Right renal pelvis (tissue), 4 donors: ENCODE results near the gene ARID3A. TPM values are rescaled to one million over a fixed set of nuclear protein-coding genes. Genes with fewer than 3 reads are reported as not detected.

Experiments
- DNase-seq, 4 donors: peaks; one replicate each; pipeline ENCODE4 v3.0.0-alpha.2; 2013; ENCODE audit warnings: low read depth in 4 of 4, low spot score in 3 of 4, missing footprints in 1 of 4
- polyA plus RNA-seq, 4 donors: library from polyadenylated mRNA; unstranded; fragments of 120-200 nt; gene quantifications; one replicate each; pipeline ENCODE4 v1.2.1, GENCODE V29; 2013; ENCODE audit not compliant: insufficient read length in 4 of 4

ARID3A gene
- polyA plus RNA-seq, 4 donors: 19.4 to 27.4 (median 22.9) TPM

GRCh38 chr19:911197-912033, 14.4 kb upstream of the ARID3A start:
- DNase-seq: no peak

- DNase-seq: no peak
Observed at GRCh38 chr19:912181-913079, 13.4 kb upstream of the ARID3A start.

DNA sequence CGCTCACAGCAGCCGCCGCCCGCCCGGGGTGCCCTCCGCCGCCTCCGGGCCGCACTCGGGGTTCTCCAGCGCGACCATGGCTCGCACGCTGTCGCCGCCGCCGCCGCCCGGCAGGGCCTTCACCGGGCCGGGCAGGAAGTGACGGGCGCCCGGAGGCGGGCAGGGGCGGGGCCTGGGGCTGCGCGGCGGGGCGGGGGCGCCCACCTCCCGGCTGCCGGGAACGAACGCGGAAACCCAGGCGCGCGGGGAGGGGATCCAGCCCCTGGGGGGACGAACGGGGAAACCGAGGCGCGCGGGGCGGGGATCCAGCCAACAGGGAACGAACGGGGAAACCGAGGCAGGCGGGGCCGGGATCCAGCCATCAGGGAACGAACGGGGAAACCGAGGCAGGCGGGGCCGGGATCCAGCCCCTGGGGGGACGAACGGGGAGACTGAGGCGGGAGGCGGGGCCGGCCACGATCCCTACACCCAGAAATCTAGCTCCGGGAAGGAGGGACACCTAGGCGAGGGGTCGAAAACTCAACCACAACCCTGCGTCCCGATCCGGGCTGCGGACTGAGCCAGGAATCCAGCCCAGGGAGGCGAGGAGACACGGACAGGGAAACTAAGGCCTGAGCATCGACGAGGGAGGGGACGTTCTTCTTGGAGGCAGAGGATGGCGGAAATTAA, 12.6 kb upstream of the ARID3A start, which contains the start of gene R3HDM4:
TSS of gene R3HDM4 (minus strand) at position 140 of the 669 bp plus-strand sequence. CDS start at position 78, 62 bp downstream.
- DNase-seq: no peak

DNA sequence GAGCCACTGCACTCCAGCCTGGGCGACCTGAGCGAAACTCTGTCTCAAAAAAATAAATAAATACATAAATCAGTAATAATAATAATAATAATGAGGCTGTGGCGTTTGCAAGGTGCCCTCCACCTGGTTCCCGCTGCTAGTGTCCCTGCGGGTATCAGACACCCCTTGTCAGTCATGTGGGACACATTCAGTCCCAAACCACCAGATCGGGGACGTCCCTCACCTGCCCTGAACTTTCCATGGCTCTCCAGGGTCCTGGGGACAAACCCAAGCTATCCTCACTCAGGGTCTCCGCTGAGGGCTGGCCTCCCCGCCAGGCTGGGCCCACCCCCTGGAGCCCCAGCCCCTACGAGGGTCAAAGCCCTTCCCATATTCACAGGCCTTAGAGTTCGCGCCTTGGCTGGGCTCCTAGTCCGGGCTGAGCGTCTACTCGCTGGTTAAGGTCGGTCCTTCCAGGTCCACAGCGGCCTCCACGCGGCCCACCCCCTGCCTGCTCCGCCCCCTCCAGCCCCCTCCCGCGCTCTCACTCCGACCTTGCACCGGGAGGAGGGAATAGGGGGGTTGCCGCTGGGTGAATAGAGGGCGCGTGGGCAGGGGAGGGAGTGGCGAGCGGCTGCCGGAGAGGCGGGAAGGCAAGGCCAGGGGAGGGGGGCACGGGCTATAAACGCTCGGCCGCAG, 9.1 kb upstream of the ARID3A start:
- no peak for DNase-seq

DNA sequence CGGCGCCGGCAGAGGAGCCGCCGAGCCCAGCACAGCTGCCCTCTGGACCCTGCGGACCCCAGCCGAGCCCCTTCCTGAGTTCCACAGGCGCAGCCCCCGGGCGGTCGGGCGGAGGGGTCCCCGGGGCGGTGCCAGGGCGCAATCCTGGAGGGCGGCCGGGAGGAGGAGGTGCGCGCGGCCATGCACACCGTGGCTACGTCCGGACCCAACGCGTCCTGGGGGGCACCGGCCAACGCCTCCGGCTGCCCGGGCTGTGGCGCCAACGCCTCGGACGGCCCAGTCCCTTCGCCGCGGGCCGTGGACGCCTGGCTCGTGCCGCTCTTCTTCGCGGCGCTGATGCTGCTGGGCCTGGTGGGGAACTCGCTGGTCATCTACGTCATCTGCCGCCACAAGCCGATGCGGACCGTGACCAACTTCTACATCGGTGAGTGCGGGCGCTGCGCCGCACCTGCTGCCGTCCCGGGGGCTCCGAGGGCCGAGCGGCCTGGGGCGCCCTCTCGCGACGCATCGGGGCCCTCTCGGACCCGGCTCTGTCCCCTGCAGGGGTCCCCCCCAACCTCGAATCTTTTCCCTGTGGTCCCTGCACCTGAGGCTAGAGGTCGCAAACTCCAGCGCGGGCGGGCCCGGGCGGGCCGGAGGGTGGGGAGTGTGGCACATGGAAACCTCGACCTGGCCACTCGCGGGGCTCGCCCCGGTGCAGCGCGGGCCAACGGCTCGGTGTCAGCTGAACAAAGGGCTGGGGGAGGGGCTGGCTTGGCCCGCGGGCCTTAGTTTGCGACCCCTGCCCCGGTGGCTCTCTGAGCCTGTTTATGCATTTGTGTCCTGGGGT, 8.3 kb upstream of the ARID3A start, which contains the start of gene KISS1R:
TSS of gene KISS1R (plus strand) at position 11 of the 829 bp plus-strand sequence. CDS start at position 181, 170 bp downstream.
- DNase-seq: no peak

DNA sequence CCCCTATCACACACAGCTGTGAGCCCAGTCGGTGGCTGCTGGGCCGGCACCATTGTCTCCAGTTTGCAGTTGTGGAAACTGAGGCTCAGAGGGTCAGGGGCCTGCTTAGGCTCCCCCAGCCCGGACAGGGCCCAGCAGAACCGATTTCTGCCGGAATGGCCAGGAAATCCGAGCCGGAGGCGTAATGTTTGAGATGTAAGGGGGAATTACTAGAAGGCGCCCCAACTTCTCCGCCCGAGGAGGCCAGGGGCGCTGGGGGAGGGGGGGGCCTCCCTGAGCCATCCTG, 7.7 kb upstream of the ARID3A start:
- no peak for DNase-seq

DNA sequence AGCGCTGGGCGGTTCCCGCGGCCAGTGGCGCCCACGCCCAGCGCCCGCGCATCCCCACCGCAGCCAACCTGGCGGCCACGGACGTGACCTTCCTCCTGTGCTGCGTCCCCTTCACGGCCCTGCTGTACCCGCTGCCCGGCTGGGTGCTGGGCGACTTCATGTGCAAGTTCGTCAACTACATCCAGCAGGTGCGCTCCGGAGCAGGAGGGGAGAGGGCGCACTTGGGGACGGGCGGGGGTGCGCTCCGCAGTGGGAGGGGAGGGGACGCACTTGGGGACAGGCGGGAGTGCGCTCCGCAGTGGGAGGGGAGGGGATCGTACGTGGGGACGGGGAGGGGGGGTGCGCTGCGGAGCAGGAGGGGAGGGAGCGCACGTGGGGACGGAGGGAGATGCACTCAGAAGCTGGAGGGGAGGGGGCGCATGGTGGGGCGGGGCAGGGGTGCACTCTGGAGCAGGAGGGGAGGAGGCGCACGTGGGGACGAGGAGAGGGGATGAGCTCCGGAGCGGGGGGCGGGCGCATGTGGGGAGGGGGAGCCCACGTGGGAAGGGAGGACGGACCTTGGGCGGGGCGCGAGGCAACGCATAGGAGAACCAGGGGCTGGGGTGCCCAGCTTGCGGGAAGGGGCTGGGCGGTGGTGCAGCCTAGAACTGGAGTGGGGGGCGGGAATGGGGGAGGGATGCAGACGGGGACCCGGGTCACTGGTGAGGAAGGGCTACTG, 7.2 kb upstream of the ARID3A start:
- DNase-seq: no peak

GRCh38 chr19:919199-920050, 6.4 kb upstream of the ARID3A start:
- DNase-seq: no peak

DNA sequence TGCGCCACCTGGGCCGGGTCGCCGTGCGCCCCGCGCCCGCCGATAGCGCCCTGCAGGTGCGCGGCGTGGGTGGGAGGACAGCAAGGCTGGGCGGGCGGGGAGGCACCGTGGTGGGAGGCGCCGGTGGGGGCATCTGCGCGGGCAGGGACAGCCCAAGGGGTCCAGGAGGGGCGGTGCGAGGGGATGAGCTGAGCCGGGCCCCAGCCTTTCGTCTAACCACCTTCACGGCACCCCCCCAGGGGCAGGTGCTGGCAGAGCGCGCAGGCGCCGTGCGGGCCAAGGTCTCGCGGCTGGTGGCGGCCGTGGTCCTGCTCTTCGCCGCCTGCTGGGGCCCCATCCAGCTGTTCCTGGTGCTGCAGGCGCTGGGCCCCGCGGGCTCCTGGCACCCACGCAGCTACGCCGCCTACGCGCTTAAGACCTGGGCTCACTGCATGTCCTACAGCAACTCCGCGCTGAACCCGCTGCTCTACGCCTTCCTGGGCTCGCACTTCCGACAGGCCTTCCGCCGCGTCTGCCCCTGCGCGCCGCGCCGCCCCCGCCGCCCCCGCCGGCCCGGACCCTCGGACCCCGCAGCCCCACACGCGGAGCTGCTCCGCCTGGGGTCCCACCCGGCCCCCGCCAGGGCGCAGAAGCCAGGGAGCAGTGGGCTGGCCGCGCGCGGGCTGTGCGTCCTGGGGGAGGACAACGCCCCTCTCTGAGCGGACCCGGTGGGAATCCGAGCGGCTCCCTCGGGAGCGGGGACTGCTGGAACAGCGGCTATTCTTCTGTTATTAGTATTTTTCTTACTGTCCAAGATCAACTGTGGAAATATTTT, 5.6 kb upstream of the ARID3A start:
- DNase-seq: no peak

GRCh38 chr19:924553-925086, 1.2 kb upstream of the ARID3A start:
- no peak for DNase-seq

GRCh38 chr19:925087-925525, 729 bp upstream of the ARID3A start:
- DNase-seq: no peak

- DNase-seq: no peak
Observed at GRCh38 chr19:926323-926588, 421 bp downstream of the ARID3A start.

DNA sequence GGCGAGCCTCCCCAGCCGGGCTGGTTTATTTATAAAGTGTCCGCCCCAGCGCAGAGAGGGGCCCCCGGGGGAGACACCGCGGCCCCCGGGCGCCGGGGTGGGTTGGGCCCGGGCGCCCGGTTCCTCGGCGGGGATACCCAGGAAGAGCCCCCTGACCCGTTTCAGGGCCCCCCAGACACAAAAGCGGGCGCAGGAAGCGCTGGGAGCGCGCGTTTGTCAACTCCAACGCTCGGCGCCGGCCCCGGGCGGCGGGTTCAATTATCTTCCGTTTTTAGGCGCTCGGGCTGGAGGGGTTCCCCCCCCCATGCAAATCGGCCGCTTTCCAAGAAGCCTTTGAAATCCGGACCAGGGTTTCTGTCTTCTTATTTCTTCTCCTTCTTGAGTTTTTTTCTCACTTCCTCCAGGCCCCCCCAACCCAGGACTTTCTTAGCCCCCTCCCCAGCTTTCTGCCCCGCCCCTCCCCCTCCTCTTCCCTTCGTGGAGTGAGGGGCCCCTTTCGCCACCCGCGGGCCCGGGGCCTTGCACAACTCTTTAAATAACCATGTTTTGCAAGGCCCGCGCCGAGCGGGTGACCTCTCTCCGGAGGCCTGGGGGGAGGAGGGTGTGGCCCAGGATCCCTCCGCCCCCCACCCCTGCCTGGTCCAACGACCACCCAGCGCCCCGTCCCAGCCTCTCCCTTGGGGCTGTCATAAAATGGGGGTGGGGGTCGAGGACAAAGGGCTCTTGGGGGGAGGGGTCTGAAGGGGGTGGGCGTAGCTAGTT, 935 bp downstream of the ARID3A start:
- no peak for DNase-seq

GRCh38 chr19:927351-927779, 1.5 kb downstream of the ARID3A start:
- no peak for DNase-seq

- no peak for DNase-seq
Observed at GRCh38 chr19:927780-928401, 2.1 kb downstream of the ARID3A start.
